Measurements from ENCODE around the gene GABRG1.

The GABRG1 gene

GRCh38 chr4:45987858-45988257 is 136.0 kb downstream of the GABRG1 start:
- no peaks in the 10 kb centered on the region for H4K20me1 ChIP-seq (ENCODE audit: insufficient read depth, low read length, poor library complexity, severe bottlenecking)
- TF ChIP-seq EZH2phosphoT487 (IDR thresholded peaks at IDR 0.05; ENCODE audit: borderline replicate concordance) (no peak), CTCF (conservative IDR thresholded peaks at IDR 0.05; ENCODE audit: low read length) (no peak)

More at GRCh38 chr4:45987858-45988257, 136.0 kb downstream of the GABRG1 start:
- Histone ChIP-seq H3K9me2 (replicated peaks; ENCODE audit: low read depth, low read length) (no peaks in the 10 kb centered on the region), H3K27me3 (ENCODE audit: insufficient read depth, low read length, poor library complexity, severe bottlenecking) (no peaks in the 10 kb centered on the region), H3F3A (ENCODE audit: low read depth) (no peaks in the 10 kb centered on the region), H2AFZ (ENCODE audit: low read length) (no peak overlapping the region), H3K9me3 (ENCODE audit: insufficient read depth, low read depth, low read length) (no peaks in the 10 kb centered on the region), H3K4me1 (ENCODE audit: insufficient read depth, low read length, poor library complexity, severe bottlenecking) (no peaks in the 10 kb centered on the region), H3K36me3 (ENCODE audit: insufficient read depth, low read length) (no peaks in the 10 kb centered on the region), H3K9ac (ENCODE audit: low read depth, low read length, poor library complexity, severe bottlenecking) (no peak overlapping the region), H3K4me2 (ENCODE audit: low read depth, low read length, poor library complexity, severe bottlenecking) (no peak overlapping the region), H3K4me3 (ENCODE audit: low read length, poor library complexity, severe bottlenecking) (no peak overlapping the region), H3K79me2 (ENCODE audit: insufficient read depth, low read length) (no peaks in the 10 kb centered on the region)

Measured in Loucy (cell line).